Measurements from ENCODE around the gene LETMD1.

DNA sequence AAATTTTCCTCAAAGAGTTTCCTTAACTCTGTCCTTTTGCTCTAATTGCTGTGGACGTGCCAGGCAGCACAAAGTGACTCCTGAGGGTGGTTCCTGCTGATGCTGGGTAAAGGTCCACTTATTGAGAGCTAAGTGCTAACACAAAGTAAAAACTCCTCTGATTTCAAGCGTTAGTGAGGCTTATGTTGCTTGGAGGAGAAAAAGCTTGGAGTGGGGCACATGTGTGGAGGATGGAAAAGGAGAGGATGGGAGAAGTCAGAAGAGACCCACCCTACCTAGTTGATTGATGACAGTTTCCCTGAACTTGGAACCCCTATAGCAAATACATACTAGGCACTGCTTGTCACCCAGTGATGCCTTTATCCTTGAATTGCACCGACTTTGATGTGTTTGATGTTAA is 11.8 kb upstream of the LETMD1 start:
- TF ChIP-seq, protein P1, sequence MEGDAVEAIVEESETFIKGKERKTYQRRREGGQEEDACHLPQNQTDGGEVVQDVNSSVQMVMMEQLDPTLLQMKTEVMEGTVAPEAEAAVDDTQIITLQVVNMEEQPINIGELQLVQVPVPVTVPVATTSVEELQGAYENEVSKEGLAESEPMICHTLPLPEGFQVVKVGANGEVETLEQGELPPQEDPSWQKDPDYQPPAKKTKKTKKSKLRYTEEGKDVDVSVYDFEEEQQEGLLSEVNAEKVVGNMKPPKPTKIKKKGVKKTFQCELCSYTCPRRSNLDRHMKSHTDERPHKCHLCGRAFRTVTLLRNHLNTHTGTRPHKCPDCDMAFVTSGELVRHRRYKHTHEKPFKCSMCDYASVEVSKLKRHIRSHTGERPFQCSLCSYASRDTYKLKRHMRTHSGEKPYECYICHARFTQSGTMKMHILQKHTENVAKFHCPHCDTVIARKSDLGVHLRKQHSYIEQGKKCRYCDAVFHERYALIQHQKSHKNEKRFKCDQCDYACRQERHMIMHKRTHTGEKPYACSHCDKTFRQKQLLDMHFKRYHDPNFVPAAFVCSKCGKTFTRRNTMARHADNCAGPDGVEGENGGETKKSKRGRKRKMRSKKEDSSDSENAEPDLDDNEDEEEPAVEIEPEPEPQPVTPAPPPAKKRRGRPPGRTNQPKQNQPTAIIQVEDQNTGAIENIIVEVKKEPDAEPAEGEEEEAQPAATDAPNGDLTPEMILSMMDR (IDR thresholded peaks at IDR 0.05), result no peak
- TF ChIP-seq EP300 (IDR thresholded peaks at IDR 0.05), result no peak
